ENCODE measurements around the gene ST3GAL3. TPM values are rescaled to one million over a fixed set of nuclear protein-coding genes. Genes with fewer than 3 reads are reported as not detected.

The ST3GAL3 gene
- total and polyA plus RNA-seq, 8 donors, result 1.6 to 68.3 (median 6.7) TPM

DNA sequence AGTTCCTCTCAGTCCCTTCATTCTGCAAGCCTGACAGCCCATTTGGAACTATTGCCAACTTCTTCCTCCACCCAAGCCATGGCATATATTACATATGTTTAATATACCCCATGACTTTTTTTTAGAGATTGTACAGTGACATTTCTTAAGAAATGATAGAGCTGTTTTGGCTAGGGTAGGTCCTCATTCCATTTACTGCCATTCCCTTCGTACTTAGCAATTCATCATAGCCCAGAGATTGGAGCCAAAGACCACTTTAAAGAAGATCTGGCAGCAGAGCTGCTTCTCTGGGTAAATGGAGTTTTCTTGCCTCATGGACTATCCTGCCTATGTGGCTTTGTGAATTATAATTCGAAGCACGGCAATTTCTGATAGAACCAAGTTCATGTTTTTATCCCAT is 93.4 kb downstream of the ST3GAL3 start:
- 74 to 95% (median 88%) methylated on average over 3 of the region's 3 CpGs for WGBS, 5 donors
- intact Hi-C loops (cut with DNase I; ENCODE audit: low total_unique reads), result no loop called here
- DNase-seq, result peak in 1 of 2 donors; percentile 55

GRCh38 chr1:43801203-43801602 is 93.9 kb downstream of the ST3GAL3 start:
- Histone ChIP-seq H3K4me1 (peaks cover 0 to 8% (median 2%) of the 10 kb centered on the region in 4 donors), H3K27me3 (no peaks in the 10 kb centered on the region), H3K4me3 (no peak overlapping the region), H3K27ac (no peak overlapping the region), H3K36me3 (no peaks in the 10 kb centered on the region), H3K9me3 (no peaks in the 10 kb centered on the region)
- no peak for DNase-seq
- intact Hi-C loops (cut with DNase I; ENCODE audit: low total_unique reads), result no loop called here
- WGBS, 5 donors, result 79 to 98% (median 87%) methylated on average over 3 of the region's 3 CpGs
- TF ChIP-seq POLR2AphosphoS5 (IDR thresholded peaks at IDR 0.05), result no peak
- TF ChIP-seq POLR2A (IDR thresholded peaks at IDR 0.05), result no peak

More for the DNA sequence above, 93.4 kb downstream of the ST3GAL3 start:
- no peaks in the 10 kb centered on the region for H3K9me3 ChIP-seq
- H3K36me3 ChIP-seq, result no peaks in the 10 kb centered on the region
- H3K4me1 ChIP-seq, result peaks cover 0 to 8% (median 2%) of the 10 kb centered on the region in 4 donors
- H3K4me3 ChIP-seq, result no peak overlapping the region
- TF ChIP-seq EP300 (IDR thresholded peaks at IDR 0.05), result no peak
- no peak for TF ChIP-seq POLR2A (IDR thresholded peaks at IDR 0.05)
- no peak for TF ChIP-seq POLR2AphosphoS5 (IDR thresholded peaks at IDR 0.05)
- no peak for TF ChIP-seq CTCF (IDR thresholded peaks at IDR 0.05)
- H3K27me3 ChIP-seq, result no peaks in the 10 kb centered on the region
- H3K27ac ChIP-seq, result no peak overlapping the region

DNA sequence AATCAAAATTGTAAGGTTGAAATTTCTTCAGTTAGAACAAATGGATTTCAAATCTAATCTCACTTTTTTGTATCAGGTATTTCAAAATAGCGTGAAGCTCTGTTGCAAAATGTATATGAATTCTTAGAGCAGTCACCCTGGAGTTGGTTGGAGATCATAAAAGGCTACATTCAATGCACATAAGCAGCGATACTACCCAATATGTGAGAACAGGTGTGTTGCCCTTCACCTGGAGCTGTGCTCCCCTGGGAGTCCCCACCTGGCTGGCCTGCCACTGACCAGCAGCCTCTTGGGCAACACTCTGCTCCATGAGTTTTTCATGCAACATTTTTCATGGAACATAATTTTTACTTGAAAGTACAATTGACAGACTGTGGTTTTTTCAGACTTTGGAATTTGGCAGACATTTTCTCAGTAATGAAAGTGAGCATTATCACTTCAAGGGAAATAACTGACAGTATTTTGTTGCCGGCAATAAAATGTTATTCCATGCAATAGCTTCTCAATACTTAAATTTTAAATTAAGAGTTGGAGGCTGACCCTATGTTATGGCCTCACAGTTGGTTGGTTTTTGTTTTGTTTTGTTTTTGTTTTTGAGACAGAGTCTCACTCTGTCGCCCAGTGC is 95.1 kb downstream of the ST3GAL3 start:
- no peaks in the 10 kb centered on the region for H3K36me3 ChIP-seq
- no peak for TF ChIP-seq CTCF (IDR thresholded peaks at IDR 0.05)
- TF ChIP-seq POLR2AphosphoS5 (IDR thresholded peaks at IDR 0.05), result no peak
- TF ChIP-seq POLR2A (IDR thresholded peaks at IDR 0.05), result no peak
- no peak for TF ChIP-seq EP300 (IDR thresholded peaks at IDR 0.05)
- intact Hi-C loops (cut with DNase I; ENCODE audit: low total_unique reads), result no loop called here
- DNase-seq, result no peak
- no peaks in the 10 kb centered on the region for H3K27me3 ChIP-seq
- H3K4me1 ChIP-seq, result peaks cover 0 to 8% (median 2%) of the 10 kb centered on the region in 4 donors
- no peak overlapping the region for H3K27ac ChIP-seq
- no peak overlapping the region for H3K4me3 ChIP-seq
- WGBS, 5 donors, result 88 to 97% (median 93%) methylated on average over 4 of the region's 4 CpGs
- H3K9me3 ChIP-seq, result no peaks in the 10 kb centered on the region

GRCh38 chr1:43803105-43803504 is 95.8 kb downstream of the ST3GAL3 start:
- peaks cover 0 to 8% (median 2%) of the 10 kb centered on the region in 4 donors for H3K4me1 ChIP-seq
- 92 to 97% (median 95%) methylated on average over 9 of the region's 9 CpGs for WGBS, 5 donors
- intact Hi-C loops (cut with DNase I; ENCODE audit: low total_unique reads), result no loop called here

More at GRCh38 chr1:43803105-43803504, 95.8 kb downstream of the ST3GAL3 start:
- TF ChIP-seq CTCF (IDR thresholded peaks at IDR 0.05), result no peak
- Histone ChIP-seq H3K36me3 (no peaks in the 10 kb centered on the region), H3K4me3 (no peak overlapping the region), H3K27me3 (no peaks in the 10 kb centered on the region), H3K27ac (no peak overlapping the region), H3K9me3 (no peaks in the 10 kb centered on the region)
- DNase-seq, result no peak
